Measurements from ENCODE around the gene TRIO. TPM values are rescaled to one million over a fixed set of nuclear protein-coding genes. Genes with fewer than 3 reads are reported as not detected.

TRIO gene
- total RNA-seq, 1 donor from 2014 or later = 148 TPM

DNA sequence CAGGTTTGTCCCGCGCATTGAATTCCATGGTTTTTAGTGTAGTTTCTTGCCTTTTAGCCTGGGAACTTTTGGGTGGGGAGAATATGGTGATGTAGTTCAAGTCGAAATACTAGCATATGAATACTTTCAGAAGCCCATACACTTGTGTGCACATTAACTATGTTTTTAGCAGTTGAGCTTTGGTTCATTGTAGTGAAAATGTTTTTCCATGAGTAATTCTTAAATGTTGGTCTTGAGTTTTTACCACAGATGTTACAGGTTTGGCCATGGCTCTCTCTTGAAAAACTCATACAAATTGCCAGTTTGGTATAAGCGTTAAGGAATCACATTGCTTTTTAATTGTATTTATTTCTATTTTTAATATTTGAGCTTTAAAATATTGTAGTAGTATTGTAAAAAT, 45.6 kb downstream of the TRIO start:
- Histone ChIP-seq H3K27ac (no peak overlapping the region), H3K36me3 (no peaks in the 10 kb centered on the region), H3K9me3 (no peaks in the 10 kb centered on the region), H3K27me3 (ENCODE audit: low read depth) (no peaks in the 10 kb centered on the region), H3K4me1 (peaks cover 71% of the 10 kb centered on the region), H3K4me3 (no peak overlapping the region)
- TF ChIP-seq, protein P1, sequence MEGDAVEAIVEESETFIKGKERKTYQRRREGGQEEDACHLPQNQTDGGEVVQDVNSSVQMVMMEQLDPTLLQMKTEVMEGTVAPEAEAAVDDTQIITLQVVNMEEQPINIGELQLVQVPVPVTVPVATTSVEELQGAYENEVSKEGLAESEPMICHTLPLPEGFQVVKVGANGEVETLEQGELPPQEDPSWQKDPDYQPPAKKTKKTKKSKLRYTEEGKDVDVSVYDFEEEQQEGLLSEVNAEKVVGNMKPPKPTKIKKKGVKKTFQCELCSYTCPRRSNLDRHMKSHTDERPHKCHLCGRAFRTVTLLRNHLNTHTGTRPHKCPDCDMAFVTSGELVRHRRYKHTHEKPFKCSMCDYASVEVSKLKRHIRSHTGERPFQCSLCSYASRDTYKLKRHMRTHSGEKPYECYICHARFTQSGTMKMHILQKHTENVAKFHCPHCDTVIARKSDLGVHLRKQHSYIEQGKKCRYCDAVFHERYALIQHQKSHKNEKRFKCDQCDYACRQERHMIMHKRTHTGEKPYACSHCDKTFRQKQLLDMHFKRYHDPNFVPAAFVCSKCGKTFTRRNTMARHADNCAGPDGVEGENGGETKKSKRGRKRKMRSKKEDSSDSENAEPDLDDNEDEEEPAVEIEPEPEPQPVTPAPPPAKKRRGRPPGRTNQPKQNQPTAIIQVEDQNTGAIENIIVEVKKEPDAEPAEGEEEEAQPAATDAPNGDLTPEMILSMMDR (IDR thresholded peaks at IDR 0.05) = no peak
- ATAC-seq (no peak), DNase-seq (no peak)
- intact Hi-C loops (cut with DNase I) = no loop called here

DNA sequence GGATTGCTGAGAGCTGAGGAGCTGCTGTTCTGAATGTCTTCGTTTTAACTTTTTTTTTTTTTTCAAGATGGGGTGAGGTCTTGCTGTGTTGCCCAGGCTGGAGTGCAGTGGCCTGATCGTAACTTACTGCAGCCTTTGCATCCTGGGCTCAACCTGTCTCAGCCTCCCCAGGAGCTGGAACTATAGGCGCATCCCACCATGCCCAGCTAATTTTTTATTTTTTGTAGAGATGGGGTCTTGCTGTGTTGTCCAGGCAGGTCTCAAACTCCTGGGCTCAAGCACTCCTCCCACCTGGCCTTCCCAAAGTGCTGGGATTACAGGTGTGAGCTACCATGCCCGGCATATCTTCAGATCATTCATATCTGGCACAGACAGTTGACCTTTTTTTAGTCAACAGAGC, 46.5 kb downstream of the TRIO start:
- no peaks in the 10 kb centered on the region for H3K9me3 ChIP-seq
- H3K27ac ChIP-seq = peak overlapping the region; percentile 21
- H3K4me1 ChIP-seq = peaks cover 62% of the 10 kb centered on the region
- TF ChIP-seq, protein P1 (IDR thresholded peaks at IDR 0.05) = no peak
- DNase-seq = no peak
- intact Hi-C loops (cut with DNase I) = no loop called here
- H3K36me3 ChIP-seq = no peaks in the 10 kb centered on the region
- H3K27me3 ChIP-seq (ENCODE audit: low read depth) = no peaks in the 10 kb centered on the region
- no peak for ATAC-seq
- H3K4me3 ChIP-seq = no peak overlapping the region

DNA sequence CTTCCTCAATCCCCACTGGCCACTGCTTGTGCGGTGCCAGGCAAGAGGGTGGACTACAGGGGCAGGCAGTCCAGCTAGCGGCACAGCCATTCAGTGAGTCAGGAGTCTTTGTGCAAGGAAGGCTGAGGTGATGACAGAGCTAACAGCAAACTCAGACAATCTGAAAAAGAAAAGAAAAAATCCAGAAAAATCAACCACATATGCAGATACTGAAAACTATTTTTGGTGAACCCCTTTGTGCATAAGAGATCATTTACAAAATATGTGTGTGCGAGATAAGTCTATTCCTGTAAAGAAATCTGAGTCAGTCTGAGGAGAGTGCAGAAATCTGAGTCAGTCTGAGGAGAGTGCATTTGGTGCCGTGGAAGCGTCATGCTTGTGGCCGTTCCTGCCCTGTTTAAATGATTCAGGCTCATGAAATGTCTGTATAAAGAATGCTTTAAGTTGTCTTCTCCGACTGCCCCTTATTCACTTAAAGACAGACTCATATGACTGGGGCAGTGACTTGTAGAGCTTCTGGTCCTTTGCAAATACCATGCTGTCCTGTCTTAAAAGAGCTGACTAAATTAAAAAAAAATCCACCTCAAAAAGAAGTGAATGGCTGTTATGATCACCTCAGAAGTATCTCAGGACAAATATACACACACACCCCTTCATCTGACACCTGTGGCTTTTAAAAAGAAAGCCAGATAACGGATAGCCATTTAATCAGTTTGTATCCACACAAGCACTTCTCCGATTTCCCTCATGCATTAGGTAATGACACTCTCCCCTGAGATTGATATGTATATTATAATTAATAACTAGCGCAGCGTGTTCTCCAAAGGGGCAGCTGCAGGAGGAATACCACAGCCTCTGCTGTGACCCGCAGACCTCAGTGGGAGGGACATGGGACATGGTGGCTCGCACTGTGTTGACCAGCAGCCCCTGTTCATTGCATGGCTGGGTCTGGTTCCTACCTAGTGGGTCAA, 47.3 kb downstream of the TRIO start:
- no peak for DNase-seq

DNA sequence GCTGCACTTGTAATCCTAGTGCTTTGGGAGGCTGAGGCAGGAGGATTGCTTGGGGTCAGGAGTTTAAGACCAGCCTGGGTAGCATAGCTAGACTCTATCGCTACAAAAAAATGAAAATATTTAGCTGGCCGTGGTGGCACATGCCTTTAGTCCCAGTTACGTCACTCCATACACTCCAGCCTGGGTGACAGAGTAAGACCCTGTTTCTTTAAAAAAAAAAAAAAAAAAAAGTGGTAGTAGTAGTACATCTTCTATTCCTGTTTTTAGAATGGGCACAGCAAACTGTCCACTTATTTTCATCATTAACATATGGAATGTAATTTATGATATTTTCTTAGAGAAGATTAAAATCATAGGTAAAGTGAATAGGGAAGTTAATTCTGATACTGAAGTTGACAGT, 48.2 kb downstream of the TRIO start:
- intact Hi-C loops (cut with DNase I) = no loop called here
- Histone ChIP-seq H3K9me3 (no peaks in the 10 kb centered on the region), H3K4me1 (peaks cover 45% of the 10 kb centered on the region), H3K27ac (no peak overlapping the region), H3K4me3 (no peak overlapping the region), H3K27me3 (ENCODE audit: low read depth) (no peaks in the 10 kb centered on the region), H3K36me3 (no peaks in the 10 kb centered on the region)
- ATAC-seq = peak in 1 of 2 donors; percentile 33
- no peak for DNase-seq
- TF ChIP-seq, protein P1 (IDR thresholded peaks at IDR 0.05) = no peak

More for the DNA sequence above, 47.3 kb downstream of the TRIO start:
- no peaks in the 10 kb centered on the region for H3K9me3 ChIP-seq
- peak; percentile 71 to 87 for ATAC-seq
- intact Hi-C loops (cut with DNase I) = no loop called here
- H3K36me3 ChIP-seq = no peaks in the 10 kb centered on the region
- peaks cover 54% of the 10 kb centered on the region for H3K4me1 ChIP-seq
- H3K27ac ChIP-seq = peak overlapping the region; percentile 21
- no peak overlapping the region for H3K4me3 ChIP-seq
- TF ChIP-seq, protein P1 (IDR thresholded peaks at IDR 0.05) = no peak
- no peaks in the 10 kb centered on the region for H3K27me3 ChIP-seq (ENCODE audit: low read depth)

DNA sequence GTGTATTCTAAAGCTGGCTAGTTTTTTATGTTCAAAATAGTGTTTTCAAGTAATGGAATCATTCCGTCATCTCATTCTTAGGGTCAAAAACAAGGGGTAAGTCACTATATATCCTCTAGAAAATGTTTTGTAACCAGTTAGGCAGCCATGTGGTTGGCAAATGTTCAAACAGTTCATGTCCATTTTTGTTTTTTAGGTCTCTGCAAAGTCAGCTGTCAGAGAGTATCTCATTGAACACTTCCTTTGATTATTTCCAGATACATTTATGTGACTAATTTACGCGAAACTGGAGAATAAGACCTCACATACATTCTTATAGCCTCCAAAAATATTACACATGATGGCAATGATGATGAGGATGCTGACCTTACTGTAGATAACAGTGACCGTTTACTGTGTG, 50.4 kb downstream of the TRIO start:
- no peak overlapping the region for H3K27ac ChIP-seq
- ATAC-seq = no peak
- no peak for DNase-seq
- H3K4me3 ChIP-seq = no peak overlapping the region
- H3K9me3 ChIP-seq = no peaks in the 10 kb centered on the region
- TF ChIP-seq, protein P1 (IDR thresholded peaks at IDR 0.05) = no peak
- no peaks in the 10 kb centered on the region for H3K27me3 ChIP-seq (ENCODE audit: low read depth)
- H3K4me1 ChIP-seq = peaks cover 31% of the 10 kb centered on the region
- no peaks in the 10 kb centered on the region for H3K36me3 ChIP-seq
- intact Hi-C loops (cut with DNase I) = no loop called here
